Ovary (tissue), 9 donors: ENCODE results near the gene SNTB2. TPM values are rescaled to one million over a fixed set of nuclear protein-coding genes. Genes with fewer than 3 reads are reported as not detected.

Source experiments
- DNase-seq, 5 donors: peaks; one replicate each; pipeline ENCODE4 v3.0.0-alpha.2; 2019 to 2020
- H3K27ac ChIP-seq, 2 donors: fragments of 200-600 bp; one replicate each; pipeline versions ENCODE4 v1.5.1 to v1.8.0; 2019 to 2022
- H3K27me3 ChIP-seq: fragments of 200-600 bp; one replicate; pipeline ENCODE4 v1.8.0; 2022
- H3K36me3 ChIP-seq: fragments of 200-600 bp; sonication (generic); one replicate; pipeline ENCODE4 v1.5.1; 2019
- H3K4me1 ChIP-seq: one replicate; pipeline ENCODE4 v1.8.1; 2013; ENCODE audit warnings: mild to moderate bottlenecking, moderate library complexity; ENCODE audit not compliant: insufficient read depth
- H3K4me3 ChIP-seq: fragments of 200-600 bp; sonication (generic); one replicate; pipeline ENCODE4 v1.5.1; 2017
- H3K9me3 ChIP-seq, 2 donors: fragments of 200-600 bp in 1 of 2; sonication (generic) in 1 of 2; one replicate each; pipeline versions ENCODE4 v1.5.1 to v1.8.1; 2013 to 2019; ENCODE audit warnings: mild to moderate bottlenecking in 1 of 2, moderate library complexity in 1 of 2
- EP300 ChIP-seq: sonication (generic); formaldehyde crosslinking; IDR thresholded peaks from one replicate; pipeline ENCODE4 v1.6.1; 2017; ENCODE audit warnings: antibody characterized with exemption
- POLR2A ChIP-seq: fragments of 450-650 bp; IDR thresholded peaks from one replicate; pipeline ENCODE4 v1.6.1; 2017; ENCODE audit warnings: antibody characterized with exemption, mild to moderate bottlenecking, moderate library complexity
- WGBS, 3 donors: extraction: QIAGEN DNeasy Blood & Tissue Kit in 1 of 3; methylation state at CpG; one replicate each; pipeline versions ENCODE4 v1.1.5 to v1.1.7; 2013 to 2017; 5-methylcytosine and 5-hydroxymethylcytosine counted together
- intact Hi-C, 4 donors: fragments of 100-400 bp; cut with DNase I; formaldehyde crosslinking; loops; one replicate each; pipeline versions ENCODE4 v1.11.0 to v1.15.1; 2022 to 2023
- polyA plus RNA-seq, 2 donors: library from polyadenylated mRNA; stranded (reverse); fragments of 200-250 nt in 1 of 2; fragments of 350-450 nt in 1 of 2; fragmentation: Illumina TruSeq in 1 of 2; extraction: RNeasy Lipid Tissue Mini Kit (QIAGEN cat#74804) in 1 of 2; gene quantifications; one replicate each; pipeline ENCODE4 v1.2.3, GENCODE V29; 2013 to 2014
- total RNA-seq, 7 donors: library from RNA; depleted of rRNA in 2 of 7; stranded (reverse); fragments of >200 nt in 2 of 7; fragmentation: NEBNext Ultra II Directional in 3 of 7; extraction: Animal tissue kit (Norgen Biotek cat#: 25700) in 3 of 7; gene quantifications; one replicate each; pipeline versions ENCODE4 v1.1.0 to v1.2.4, GENCODE V29; 2016 to 2023
- TF ChIP-seq, protein P1 (sequence below), 3 donors: fragments of 450-650 bp in 2 of 3; fragments of 200-600 bp in 1 of 3; IDR thresholded peaks; one replicate each; pipeline versions ENCODE4 v1.5.1 to v1.8.0; 2016 to 2022; ENCODE audit warnings: antibody characterized with exemption in 3 of 3, mild to moderate bottlenecking in 1 of 3
- donor health status: DM: no; HTN: no; CAD: no; lungs with moderate emphysema.
- donor health status: DM: no; HTN: no; CAD: no.
- donor health status: Bipolar disorder and iron deficiency.
- donor health status: DM: yes; HTN: yes; CAD: no.
- donor health status: DM: no; HTN: no; CAD: no.
- donor health status: DM: yes; HTN: yes; CAD: no.

SNTB2 gene
- total and polyA plus RNA-seq, 9 donors = 9.4 to 51.8 (median 36.9) TPM

DNA sequence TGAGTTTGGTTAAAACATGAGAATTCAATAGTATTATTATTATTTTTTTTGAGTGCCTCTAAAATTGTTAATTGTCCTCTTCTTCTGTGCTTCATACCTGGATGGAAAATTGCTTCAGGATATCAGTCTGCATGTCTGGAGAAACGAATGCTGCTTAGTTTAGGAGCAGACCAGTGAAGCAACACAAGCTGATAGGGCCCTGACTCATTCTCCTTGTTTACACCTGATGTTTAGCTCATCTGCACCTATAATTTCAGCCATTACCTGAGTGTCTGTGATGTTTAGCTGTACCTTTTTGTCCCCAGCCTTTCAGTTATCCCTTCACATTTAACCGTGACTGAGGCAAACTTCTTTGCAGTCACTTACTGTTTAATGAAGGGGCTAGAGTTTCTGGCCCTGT is 14.8 kb downstream of the SNTB2 start:
- peak overlapping the region in 1 of 2 donors; percentile 23 for H3K27ac ChIP-seq
- no peaks in the 10 kb centered on the region for H3K36me3 ChIP-seq
- no peaks in the 10 kb centered on the region for H3K27me3 ChIP-seq
- H3K4me3 ChIP-seq = no peak overlapping the region
- DNase-seq = no peak
- 17 to 30% (median 22%) methylated on average over 2 of the region's 2 CpGs for WGBS, 3 donors
- no peaks in the 10 kb centered on the region for H3K9me3 ChIP-seq
- TF ChIP-seq EP300 (no peak), POLR2A (no peak)
- TF ChIP-seq, protein P1, sequence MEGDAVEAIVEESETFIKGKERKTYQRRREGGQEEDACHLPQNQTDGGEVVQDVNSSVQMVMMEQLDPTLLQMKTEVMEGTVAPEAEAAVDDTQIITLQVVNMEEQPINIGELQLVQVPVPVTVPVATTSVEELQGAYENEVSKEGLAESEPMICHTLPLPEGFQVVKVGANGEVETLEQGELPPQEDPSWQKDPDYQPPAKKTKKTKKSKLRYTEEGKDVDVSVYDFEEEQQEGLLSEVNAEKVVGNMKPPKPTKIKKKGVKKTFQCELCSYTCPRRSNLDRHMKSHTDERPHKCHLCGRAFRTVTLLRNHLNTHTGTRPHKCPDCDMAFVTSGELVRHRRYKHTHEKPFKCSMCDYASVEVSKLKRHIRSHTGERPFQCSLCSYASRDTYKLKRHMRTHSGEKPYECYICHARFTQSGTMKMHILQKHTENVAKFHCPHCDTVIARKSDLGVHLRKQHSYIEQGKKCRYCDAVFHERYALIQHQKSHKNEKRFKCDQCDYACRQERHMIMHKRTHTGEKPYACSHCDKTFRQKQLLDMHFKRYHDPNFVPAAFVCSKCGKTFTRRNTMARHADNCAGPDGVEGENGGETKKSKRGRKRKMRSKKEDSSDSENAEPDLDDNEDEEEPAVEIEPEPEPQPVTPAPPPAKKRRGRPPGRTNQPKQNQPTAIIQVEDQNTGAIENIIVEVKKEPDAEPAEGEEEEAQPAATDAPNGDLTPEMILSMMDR (IDR thresholded peaks at IDR 0.05) = no peak
- H3K4me1 ChIP-seq = peaks cover 12% of the 10 kb centered on the region
- intact Hi-C loops = loop anchor here in 1 of 4 donors (2.0 kb wide), 1 partner anchor 13 kb away; no protein-coding TSS in a partner anchor

DNA sequence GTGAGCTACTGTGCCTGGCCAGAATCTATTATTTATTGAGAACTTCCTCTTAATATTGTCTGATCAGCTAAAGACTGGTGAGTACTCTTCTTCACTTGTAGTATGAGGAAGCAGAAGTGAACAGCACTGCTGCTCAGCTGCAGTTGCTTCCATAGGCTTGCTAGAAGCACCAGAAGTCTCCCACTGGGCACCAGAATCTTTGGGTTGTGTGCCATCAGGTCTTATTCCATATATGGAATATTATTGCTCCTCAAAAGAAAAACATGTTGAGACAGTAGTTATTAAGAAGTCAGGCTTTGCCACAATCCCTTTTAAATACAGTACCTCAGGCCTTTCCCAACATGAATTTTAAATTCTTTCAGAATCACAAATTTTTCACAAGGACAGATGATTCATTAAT is 17.2 kb downstream of the SNTB2 start:
- Histone ChIP-seq H3K27ac (no peak overlapping the region), H3K4me1 (peaks cover 9% of the 10 kb centered on the region), H3K9me3 (no peaks in the 10 kb centered on the region), H3K27me3 (no peaks in the 10 kb centered on the region), H3K4me3 (no peak overlapping the region), H3K36me3 (no peaks in the 10 kb centered on the region)
- no peak for DNase-seq
- intact Hi-C loops = no loop called here
- no peak for TF ChIP-seq POLR2A
- TF ChIP-seq EP300 = no peak
- TF ChIP-seq, protein P1 (IDR thresholded peaks at IDR 0.05) = no peak

DNA sequence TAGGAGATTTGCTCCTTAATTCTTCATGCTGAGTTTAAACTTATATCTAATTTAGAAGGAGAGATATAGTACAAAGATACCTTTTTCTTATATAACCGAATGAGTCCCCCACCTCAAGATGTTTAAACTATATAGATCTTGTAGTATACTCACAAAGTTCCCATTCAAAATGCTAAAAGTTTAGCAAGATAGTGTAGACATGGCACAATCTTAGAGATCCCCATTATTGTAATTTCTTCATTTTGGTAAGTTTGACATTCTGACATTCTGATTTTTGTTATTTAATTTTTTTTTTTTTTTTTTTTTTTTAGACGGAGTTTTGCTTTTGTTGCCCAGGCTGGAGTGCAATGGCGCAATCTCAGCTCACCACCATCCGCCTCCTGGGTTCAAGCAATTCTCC is 22.8 kb downstream of the SNTB2 start:
- 93 to 95% (median 95%) methylated on average over 4 of the region's 4 CpGs for WGBS, 3 donors
- intact Hi-C loops = no loop called here
- Histone ChIP-seq H3K27me3 (no peaks in the 10 kb centered on the region), H3K4me3 (no peak overlapping the region), H3K4me1 (peaks cover 6% of the 10 kb centered on the region), H3K27ac (no peak overlapping the region), H3K9me3 (no peaks in the 10 kb centered on the region), H3K36me3 (no peaks in the 10 kb centered on the region)
- no peak for DNase-seq
- TF ChIP-seq, protein P1 (IDR thresholded peaks at IDR 0.05) = no peak
- TF ChIP-seq POLR2A (no peak), EP300 (no peak)

DNA sequence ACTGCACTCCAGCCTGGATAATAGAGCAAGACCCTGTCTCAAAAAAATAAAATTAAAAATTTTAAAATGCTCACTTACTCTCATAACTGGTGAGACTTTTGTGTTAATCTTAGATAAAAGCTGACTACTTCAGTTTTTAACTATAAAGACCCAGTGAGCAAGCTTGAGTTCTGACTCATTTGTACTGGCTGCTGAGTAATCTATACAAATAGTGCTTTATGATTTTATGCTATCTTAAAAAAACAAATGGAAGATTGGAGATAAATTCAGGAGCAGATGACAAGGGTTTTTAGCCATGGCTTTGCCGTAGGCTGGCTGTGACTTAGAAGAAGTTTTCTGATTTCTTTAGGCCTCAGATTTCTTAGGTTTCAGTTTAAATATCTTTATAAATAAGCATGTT is 30.5 kb downstream of the SNTB2 start:
- intact Hi-C loops = no loop called here
- Histone ChIP-seq H3K36me3 (no peaks in the 10 kb centered on the region), H3K4me3 (no peak overlapping the region), H3K27ac (no peak overlapping the region), H3K4me1 (peaks cover 2% of the 10 kb centered on the region), H3K9me3 (no peaks in the 10 kb centered on the region), H3K27me3 (no peaks in the 10 kb centered on the region)
- TF ChIP-seq EP300 (no peak), POLR2A (no peak)
- TF ChIP-seq, protein P1 (IDR thresholded peaks at IDR 0.05) = no peak
- no peak for DNase-seq
- WGBS, 3 donors = 50 to 56% (median 55%) methylated on average over 1 of the region's 1 CpG
